ENCODE results near the gene DSCAM.

- TF ChIP-seq CTCF (IDR thresholded peaks at IDR 0.05) (no peak), EP300 (IDR thresholded peaks at IDR 0.05) (no peak)
Observed at GRCh38 chr21:40337981-40338380, 509.0 kb downstream of the DSCAM start.
